Kidney capillary endothelial cell (primary cell): Measurements from ENCODE around the gene PPARA.

Experiments used
- DNase-seq: peaks from one replicate; pipeline ENCODE4 v3.0.0-alpha.2; 2018; ENCODE audit warnings: low spot score

PPARA gene

GRCh38 chr22:46145361-46145851, 4.9 kb upstream of the PPARA start:
- DNase-seq, result no peak

DNA sequence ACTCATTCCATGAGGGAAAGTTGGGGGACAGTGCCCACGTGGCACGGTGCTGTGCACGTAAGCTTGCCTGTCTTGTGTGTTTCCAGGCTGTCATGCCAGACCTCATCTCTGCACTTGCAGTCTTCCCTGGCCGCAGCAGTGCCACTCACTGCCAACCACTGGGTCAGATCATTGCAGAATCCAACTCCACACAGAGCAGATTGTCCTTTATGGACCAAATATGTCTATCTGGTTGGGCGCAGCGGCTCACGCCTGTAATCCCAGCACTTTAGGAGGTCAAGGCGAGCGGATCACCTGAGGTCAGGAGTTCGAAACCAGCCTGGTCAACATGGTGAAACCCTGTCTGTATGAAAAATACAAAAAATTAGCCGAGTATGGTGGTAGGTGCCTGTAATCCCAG, 4.4 kb upstream of the PPARA start:
- DNase-seq, result no peak

DNA sequence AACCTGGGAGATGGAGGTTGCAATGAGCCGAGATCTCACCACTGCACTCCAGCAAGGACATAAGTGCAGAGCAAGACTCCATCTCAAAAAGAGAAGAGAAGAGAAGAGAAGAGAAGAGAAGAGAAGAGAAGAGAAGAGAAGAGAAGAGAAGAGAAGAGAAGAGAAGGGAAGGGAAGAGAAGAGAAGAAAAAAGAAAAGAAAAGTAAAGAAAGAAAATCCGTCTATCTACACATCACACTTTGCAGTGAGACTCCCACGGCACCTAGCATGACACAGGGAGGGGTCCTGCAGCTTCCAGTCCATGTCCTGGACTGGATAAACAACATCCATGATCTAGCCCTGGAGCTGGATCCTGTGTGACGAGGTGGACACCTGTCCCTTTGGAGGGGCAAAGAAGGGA, 4.0 kb upstream of the PPARA start:
- DNase-seq, result no peak

DNA sequence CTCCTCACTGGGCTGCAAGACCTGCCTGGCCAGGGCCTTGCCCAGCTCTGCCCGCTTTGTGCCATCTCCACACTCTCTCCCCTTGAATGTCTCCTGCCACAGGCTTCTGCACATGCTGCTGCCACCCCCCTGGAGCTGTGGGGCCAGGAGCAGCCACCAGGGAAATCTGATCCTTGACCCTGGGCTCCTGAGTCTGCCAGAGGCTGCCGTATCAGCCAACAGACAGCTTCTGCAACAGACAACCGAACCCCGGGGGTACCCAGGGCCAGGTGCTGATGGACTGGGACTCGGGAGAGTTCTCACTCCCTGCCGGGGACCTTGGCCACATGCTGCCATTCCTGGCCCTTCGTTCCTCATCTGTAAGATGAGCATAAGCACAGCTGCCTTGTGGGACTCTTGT, 3.3 kb upstream of the PPARA start:
- DNase-seq, result no peak

GRCh38 chr22:46147471-46148267, 2.7 kb upstream of the PPARA start:
- no peak for DNase-seq

GRCh38 chr22:46148336-46148735, 2.0 kb upstream of the PPARA start:
- no peak for DNase-seq

DNA sequence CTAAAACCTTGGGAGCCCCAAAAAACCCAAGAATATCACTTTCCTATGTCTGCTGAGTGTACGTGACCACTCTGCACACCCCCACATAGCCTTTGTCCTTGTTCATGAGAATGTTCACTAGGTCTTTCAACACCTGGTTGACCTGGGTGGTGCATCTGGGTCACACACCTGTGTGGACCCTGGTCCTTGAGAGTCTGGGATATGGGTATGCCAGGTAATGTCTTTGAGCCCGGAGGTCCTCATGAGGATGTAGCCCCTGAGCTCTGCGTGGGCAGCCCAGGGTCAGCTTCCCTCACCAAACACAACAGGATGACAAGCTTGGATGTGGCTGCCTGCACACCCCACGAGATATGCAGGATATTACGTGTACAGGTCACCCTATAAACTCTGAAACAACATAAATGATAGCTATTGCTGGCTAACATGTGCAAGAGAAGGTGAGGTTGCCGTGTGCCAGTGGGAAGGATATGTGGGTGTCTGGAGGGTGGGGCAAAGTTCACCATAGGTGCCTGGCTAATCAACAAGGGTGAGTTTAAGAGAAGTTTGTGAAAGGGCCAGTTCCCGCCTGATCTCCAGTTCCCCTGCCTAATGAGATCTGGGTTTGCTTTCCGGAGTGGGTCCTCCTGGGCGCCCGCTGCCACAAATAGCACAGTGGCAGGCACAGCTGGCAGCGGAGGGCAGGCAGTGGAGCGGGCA, 1.4 kb upstream of the PPARA start:
- DNase-seq, result no peak

- no peak for DNase-seq
These were observed 753 bp upstream of the PPARA start for GRCh38 chr22:46149512-46150033.

GRCh38 chr22:46150655-46151477, 540 bp downstream of the PPARA start:
- no peak for DNase-seq

DNA sequence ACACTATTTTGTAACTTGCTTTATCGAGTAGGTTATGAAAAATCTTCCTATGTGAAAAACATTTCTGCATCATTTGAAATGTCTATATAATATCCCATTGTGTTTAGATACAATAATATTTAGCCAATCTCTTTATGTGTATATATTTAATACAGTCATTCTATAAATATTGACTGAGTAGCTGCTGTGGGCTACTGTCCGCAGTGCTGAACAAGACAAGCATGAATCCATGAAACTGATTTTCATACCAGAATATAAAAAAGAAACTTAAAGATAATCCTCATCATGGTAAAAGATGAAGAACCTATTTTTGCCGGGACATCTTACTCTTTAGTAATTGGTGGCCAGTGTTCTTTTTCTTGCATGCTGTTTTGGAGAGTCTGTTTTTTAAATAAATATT, 3.6 kb downstream of the PPARA start:
- DNase-seq, result no peak

DNA sequence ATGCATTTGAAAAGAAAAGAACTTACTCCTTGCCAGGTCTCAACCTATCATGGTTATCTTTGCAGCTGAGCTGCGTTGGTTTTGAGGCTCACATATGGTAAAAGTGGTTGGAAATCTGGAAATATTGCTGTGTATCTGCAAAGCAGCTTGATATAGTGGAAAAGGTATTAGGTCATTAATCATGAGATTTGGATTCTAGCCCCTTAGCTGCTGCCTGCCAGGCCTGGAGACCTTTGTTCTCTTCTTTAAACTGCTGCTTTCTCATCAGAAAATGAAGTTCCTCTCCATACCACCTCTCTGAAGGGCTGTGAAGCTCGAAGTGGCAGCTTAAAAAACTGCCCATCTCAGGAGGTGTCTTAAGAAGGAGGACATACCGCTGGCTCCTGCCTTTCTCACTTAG, 5.7 kb downstream of the PPARA start:
- DNase-seq, result no peak

GRCh38 chr22:46158283-46158682, 8.0 kb downstream of the PPARA start:
- no peak for DNase-seq

DNA sequence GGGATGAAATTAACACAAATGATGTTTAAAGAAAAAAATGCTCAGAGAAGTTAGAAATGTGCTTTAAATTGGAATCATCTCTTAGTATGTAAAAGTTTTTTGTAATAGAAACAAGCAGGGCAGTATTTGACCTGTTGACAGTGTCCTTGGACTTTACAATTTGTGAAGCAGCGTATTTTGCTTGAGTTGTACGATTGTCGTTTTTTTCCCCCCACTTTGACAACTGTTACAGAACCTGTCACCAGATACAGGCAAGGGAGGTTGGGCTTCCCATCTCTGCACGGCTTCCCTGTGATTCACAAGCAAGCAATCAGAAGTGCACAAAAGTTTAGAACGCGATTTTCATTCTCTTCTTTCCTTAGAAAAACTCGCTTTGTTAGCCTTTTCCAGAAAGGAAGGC, 8.9 kb downstream of the PPARA start:
- DNase-seq, result no peak

DNA sequence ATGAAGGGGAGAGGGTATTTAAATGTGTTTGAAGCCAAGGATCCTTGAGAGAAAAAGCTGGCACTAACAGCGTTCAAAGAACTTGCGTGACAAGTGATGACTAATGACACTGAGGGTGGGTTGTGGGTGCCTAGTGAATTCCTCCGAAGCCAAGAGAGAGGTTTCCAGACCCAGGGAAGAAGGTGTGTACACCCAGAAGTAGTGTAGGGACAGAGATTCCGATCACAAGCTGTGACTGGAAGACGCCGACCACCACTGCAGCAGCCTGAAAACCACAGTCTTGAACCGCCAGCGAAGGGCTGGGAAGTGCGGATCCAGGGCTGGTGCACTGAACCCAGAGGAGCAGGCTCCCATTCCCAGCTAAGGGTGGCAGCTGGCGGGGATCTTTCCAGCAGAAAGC, 9.5 kb downstream of the PPARA start:
- DNase-seq, result no peak

DNA sequence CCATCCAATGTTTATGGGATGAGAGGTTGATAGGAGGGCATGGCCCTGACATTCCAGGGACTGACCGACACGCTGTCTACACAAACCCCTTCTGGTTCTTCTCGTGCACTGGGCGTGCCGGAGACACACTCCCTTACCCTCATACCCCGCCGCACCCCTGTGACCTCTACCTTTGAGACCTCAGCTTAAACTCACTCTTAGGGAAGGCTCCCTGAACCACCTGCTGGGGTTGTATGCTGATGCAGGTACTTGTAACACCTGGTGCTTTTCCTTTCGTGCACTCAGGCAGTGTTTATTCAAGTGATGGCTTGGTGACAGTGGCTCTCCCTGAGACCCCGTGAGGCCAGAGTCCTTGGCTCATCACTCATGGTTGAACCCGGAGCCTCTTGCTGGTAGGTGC, 12.0 kb downstream of the PPARA start:
- DNase-seq, result no peak

DNA sequence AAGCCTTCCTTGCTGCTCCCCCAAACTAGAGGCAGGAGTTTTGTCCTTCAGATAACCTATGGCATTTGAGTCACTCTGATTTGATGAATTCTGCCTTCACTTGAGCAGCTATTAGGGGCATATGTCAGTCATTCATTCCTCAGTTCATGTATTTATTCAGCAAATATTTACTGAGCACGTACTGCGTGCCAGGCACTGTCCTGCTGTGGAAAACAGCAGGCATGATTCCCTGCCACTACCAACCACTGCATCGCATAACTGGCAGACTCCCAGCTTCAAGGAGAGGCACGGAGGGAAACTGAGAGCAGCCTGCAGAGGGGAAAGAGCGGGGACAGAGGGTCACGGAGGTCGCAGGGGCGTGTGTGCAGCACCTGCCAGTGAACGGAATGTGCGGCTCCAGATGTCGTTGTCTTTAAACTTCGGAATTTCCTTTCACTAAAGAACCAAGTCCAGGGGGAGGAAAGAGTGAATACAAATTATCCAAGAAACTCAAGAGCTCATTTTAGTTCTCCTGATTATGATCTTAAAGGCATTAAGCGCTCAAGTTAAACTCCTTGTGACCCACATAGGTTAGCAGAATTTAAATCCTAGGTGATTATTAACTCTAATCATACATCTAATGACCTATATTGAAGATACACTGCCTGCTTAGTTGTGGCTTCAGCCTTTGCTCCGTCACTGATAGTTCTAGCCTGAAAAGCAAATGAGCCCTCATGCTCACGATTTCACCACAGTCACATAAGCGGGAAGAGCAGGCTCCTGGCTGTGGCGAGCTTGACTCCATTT, 12.6 kb downstream of the PPARA start:
- no peak for DNase-seq

- no peak for DNase-seq
These were observed 13.2 kb downstream of the PPARA start for GRCh38 chr22:46163557-46163888.

GRCh38 chr22:46165977-46166376, 15.7 kb downstream of the PPARA start:
- DNase-seq, result no peak

- DNase-seq, result no peak
These were observed 19.3 kb downstream of the PPARA start for GRCh38 chr22:46169628-46170027.

DNA sequence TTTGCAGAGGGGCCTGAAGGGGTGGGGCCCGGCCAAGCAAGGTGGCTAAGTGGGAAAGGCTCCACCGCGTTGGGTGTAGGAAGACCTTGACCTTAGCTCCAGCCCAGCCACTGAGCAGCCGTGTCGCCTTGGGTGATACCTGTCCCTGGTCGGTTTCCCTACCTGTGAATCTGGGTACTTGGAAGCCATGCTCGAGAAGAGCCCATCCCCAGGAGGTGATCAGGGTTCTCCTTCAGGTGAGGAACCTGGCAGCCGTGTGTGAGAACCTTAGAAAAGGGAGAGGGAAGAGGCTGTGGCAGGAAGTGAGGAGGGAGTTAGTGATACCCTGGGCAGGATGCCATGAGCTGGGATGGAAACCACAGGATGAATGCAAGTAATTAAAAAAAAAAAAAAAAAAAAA, 21.6 kb downstream of the PPARA start:
- DNase-seq, result no peak

GRCh38 chr22:46172522-46173110, 22.3 kb downstream of the PPARA start:
- no peak for DNase-seq
